Stimulated activated CD8-positive, alpha-beta memory T cell treated with anti-CD3 and anti-CD28 coated beads, Interleukin-12 subunit alpha, Interleukin-12 subunit beta, amount 100 ng/mL, for 24 hours (primary cell): ENCODE results near the gene PSMD12.
A peak's percentile ranks its signal among the peaks of the same experiment; 100 is the strongest.
"Not testable (repeated sequence)": the region's sequence is repeated elsewhere in the genome, so short reads cannot be mapped to it uniquely, and the experiment has no call there.

ENCODE experiments used
- DNase-seq: peaks from one replicate; pipeline ENCODE4 v3.0.0-alpha.2; 2020; ENCODE audit errors: extremely low read depth

The PSMD12 gene

GRCh38 chr17:67310406-67310805 lies 56.0 kb downstream of the PSMD12 start:
- DNase-seq, result no peak

- DNase-seq, result not testable (repeated sequence)
Measured at GRCh38 chr17:67305446-67306235, 60.7 kb downstream of the PSMD12 start.

- no peak for DNase-seq
Measured at GRCh38 chr17:67297454-67297960, 68.9 kb downstream of the PSMD12 start.

- DNase-seq, result no peak
Measured at GRCh38 chr17:67294451-67295199, 71.8 kb downstream of the PSMD12 start.

DNA sequence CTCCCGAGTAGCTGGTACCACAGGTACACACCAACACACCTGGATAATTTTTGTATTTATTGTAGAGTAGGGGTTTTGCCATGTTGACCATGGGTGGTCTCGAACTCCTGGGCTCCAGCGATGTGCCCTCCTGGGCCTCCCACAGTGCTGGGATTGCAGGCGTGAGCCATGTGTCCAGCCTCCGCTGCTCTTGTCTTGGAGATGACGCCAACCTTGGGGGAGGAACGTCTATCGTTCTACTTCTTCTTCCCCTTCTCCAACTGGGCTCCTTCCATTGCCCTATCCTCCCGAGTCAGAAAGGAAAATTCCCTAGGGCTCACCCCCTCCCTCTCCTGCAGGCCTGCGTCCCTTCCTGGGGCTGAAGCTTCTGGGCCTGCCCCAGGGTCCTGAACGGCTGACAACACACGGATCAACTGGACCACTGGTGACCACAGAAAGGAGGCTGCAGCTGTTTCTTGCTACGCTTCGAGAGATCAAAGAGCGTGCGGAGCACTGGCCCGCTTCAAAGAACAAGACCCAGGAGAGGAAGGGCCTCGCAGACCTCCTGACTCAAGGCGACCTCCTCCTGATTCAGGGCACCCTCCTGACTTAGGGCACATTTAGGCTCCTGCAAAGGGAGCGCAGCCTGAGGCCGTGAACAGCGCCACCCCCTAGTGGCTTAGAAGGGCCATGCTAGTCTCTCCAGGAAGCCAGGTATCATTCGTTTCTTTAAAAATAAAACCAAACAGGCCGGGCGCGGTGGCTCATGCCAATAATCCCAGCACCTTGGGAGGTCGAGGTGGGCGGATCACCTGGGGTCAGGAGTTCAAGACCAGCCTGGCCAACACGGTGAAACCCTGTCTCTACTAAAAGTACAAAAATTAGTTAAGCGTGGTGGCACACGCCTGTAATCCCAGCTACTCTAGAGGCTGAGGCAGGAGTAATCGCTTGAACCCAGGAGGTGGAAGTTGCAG lies 72.8 kb downstream of the PSMD12 start:
- DNase-seq, result peak; percentile 12

GRCh38 chr17:67290711-67291291 lies 75.6 kb downstream of the PSMD12 start:
- DNase-seq, result no peak

GRCh38 chr17:67290244-67290643 lies 76.1 kb downstream of the PSMD12 start:
- no peak for DNase-seq

DNA sequence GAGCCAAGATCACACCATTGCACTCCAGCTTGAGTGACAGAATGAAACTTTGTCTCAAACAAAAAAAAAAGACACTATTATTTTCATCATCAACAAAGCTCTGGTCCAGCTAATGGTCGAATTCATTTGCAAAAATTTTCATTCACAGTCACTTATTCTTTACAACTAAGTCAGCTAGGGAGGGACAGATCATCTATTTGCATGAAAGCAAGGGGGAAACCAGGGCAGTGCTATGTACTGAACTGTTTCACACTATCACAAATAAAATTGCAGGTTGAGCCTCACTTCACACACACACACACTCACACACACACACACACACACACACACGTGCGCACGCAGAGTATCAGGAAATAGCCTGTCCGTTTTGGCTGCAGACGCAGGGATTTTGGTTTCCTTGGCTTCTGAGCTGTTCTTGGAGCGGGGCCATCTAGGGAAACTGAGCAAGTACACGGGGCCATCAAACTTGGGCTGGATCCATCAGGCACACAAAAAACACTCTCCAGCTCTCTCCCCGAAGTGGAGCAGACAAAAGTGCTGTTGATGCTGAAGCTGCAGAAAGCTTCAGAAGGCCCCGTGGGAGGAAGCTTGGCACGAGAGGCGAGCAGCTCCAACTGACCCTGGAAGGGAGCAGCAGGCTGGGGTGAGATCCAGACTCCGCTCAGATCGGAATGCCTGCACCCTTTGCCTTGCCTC lies 77.0 kb downstream of the PSMD12 start:
- no peak for DNase-seq
